ENCODE data around the gene SRPRB. TPM values are rescaled to one million over a fixed set of nuclear protein-coding genes. Genes with fewer than 3 reads are reported as not detected.

Gene SRPRB
- total RNA-seq, 1 experiment from 2014 or later, result 73.5 TPM

DNA sequence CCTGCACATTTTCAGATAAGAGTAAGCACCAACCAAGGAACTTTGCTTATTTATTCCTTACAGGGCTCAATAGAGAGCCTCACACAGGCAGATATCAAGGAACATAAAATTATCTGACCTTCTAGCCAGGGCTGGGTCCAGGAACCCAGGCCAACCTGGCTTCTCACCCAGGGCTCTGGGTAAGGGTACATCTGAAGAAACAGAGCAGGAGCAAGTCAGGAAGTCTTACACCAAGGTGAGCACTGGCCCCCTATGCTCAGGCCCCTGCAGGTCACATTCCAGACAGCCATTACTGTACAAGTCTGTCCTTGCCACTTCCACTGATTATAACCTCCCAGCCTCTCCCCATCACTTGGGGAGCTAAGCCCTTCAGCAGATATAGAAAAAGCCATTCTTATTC lies 40.4 kb upstream of the SRPRB start:
- TF ChIP-seq, protein P1, sequence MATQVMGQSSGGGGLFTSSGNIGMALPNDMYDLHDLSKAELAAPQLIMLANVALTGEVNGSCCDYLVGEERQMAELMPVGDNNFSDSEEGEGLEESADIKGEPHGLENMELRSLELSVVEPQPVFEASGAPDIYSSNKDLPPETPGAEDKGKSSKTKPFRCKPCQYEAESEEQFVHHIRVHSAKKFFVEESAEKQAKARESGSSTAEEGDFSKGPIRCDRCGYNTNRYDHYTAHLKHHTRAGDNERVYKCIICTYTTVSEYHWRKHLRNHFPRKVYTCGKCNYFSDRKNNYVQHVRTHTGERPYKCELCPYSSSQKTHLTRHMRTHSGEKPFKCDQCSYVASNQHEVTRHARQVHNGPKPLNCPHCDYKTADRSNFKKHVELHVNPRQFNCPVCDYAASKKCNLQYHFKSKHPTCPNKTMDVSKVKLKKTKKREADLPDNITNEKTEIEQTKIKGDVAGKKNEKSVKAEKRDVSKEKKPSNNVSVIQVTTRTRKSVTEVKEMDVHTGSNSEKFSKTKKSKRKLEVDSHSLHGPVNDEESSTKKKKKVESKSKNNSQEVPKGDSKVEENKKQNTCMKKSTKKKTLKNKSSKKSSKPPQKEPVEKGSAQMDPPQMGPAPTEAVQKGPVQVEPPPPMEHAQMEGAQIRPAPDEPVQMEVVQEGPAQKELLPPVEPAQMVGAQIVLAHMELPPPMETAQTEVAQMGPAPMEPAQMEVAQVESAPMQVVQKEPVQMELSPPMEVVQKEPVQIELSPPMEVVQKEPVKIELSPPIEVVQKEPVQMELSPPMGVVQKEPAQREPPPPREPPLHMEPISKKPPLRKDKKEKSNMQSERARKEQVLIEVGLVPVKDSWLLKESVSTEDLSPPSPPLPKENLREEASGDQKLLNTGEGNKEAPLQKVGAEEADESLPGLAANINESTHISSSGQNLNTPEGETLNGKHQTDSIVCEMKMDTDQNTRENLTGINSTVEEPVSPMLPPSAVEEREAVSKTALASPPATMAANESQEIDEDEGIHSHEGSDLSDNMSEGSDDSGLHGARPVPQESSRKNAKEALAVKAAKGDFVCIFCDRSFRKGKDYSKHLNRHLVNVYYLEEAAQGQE (IDR thresholded peaks at IDR 0.05; ENCODE audit: insufficient read depth in 1 of 2, low read depth in 2 of 2, low read length in 1 of 2), result no peak
- TF ChIP-seq, protein P2, sequence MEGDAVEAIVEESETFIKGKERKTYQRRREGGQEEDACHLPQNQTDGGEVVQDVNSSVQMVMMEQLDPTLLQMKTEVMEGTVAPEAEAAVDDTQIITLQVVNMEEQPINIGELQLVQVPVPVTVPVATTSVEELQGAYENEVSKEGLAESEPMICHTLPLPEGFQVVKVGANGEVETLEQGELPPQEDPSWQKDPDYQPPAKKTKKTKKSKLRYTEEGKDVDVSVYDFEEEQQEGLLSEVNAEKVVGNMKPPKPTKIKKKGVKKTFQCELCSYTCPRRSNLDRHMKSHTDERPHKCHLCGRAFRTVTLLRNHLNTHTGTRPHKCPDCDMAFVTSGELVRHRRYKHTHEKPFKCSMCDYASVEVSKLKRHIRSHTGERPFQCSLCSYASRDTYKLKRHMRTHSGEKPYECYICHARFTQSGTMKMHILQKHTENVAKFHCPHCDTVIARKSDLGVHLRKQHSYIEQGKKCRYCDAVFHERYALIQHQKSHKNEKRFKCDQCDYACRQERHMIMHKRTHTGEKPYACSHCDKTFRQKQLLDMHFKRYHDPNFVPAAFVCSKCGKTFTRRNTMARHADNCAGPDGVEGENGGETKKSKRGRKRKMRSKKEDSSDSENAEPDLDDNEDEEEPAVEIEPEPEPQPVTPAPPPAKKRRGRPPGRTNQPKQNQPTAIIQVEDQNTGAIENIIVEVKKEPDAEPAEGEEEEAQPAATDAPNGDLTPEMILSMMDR (IDR thresholded peaks at IDR 0.05), result no peak
- TF ChIP-seq TCF7L2 (IDR thresholded peaks at IDR 0.05; ENCODE audit: low read depth, low read length), result no peak
- Histone ChIP-seq H3K27ac (ENCODE audit: low read length) (no peak overlapping the region), H3K36me3 (ENCODE audit: control insufficient read depth, insufficient read depth, low read length) (no peaks in the 10 kb centered on the region), H3K4me3 (ENCODE audit: low read depth in 2 of 2, low read length in 2 of 2) (no peak overlapping the region), H3K27me3 (ENCODE audit: control insufficient read depth, insufficient read depth, low read length) (peaks cover 8% of the 10 kb centered on the region), H3K9me3 (ENCODE audit: control insufficient read depth, insufficient read depth, low read depth, low read length) (no peaks in the 10 kb centered on the region), H3K4me1 (ENCODE audit: control insufficient read depth, insufficient read depth, low read length) (no peaks in the 10 kb centered on the region)
- ChIA-PET CTCF (no interaction called here), POLR2A (no interaction called here)
- ATAC-seq (no peak), DNase-seq (ENCODE audit: low read depth, low spot score) (no peak)
- in situ Hi-C loops (cut with HindIII; ENCODE audit: low pct_unique_long_range_greater_than_20kb, low sequenced_read_pairs) (no loop called here), intact Hi-C loops (cut with micrococcal nuclease; ENCODE audit: unreplicated experiment) (no loop called here)
- BruUV-seq (replicated peaks), result no TSS peak

DNA sequence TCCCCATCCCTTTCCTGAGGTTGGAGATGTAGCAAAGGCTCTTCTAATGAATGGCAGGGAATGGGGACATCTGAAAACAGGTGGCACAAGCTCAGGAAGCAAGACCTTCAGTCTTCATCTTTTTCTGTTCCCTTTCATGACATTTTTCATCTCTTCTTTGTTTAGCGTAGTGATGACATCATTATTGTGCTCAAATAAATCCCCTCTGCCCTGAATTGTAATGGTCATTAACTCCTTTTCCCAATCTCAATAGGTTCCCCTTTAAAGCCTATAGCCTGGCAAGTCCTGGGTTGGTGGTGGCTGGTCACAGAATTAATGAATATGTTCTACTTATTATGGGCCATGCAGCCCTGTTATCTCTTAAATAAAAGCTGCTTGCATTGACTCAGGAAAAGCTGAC lies 38.0 kb upstream of the SRPRB start:
- ATAC-seq (no peak; the same call in 1 of the 2 replicates), DNase-seq (ENCODE audit: low read depth, low spot score) (no peak)
- Histone ChIP-seq H3K4me1 (ENCODE audit: control insufficient read depth, insufficient read depth, low read length) (no peaks in the 10 kb centered on the region), H3K27ac (ENCODE audit: low read length) (no peak overlapping the region), H3K36me3 (ENCODE audit: control insufficient read depth, insufficient read depth, low read length) (no peaks in the 10 kb centered on the region), H3K9me3 (ENCODE audit: control insufficient read depth, insufficient read depth, low read depth, low read length) (no peaks in the 10 kb centered on the region), H3K4me3 (ENCODE audit: low read depth in 2 of 2, low read length in 2 of 2) (no peak overlapping the region), H3K27me3 (ENCODE audit: control insufficient read depth, insufficient read depth, low read length) (peaks cover 3% of the 10 kb centered on the region)
- POLR2A ChIA-PET, result no interaction called here
- in situ Hi-C loops (cut with HindIII; ENCODE audit: low pct_unique_long_range_greater_than_20kb, low sequenced_read_pairs), result no loop called here
- BruUV-seq (replicated peaks), result no TSS peak
- TF ChIP-seq POLR2AphosphoS5 (IDR thresholded peaks at IDR 0.05; ENCODE audit: low read depth, low read length) (no peak), SIN3A (IDR thresholded peaks at IDR 0.05; ENCODE audit: borderline replicate concordance, insufficient read depth, low read depth, low read length) (no peak), TCF7L2 (IDR thresholded peaks at IDR 0.05; ENCODE audit: low read depth, low read length) (no peak)
- TF ChIP-seq, protein P2 (IDR thresholded peaks at IDR 0.05), result no peak
- TF ChIP-seq, protein P1 (IDR thresholded peaks at IDR 0.05; ENCODE audit: insufficient read depth in 1 of 2, low read depth in 2 of 2, low read length in 1 of 2), result no peak
- intact Hi-C loops (cut with micrococcal nuclease; ENCODE audit: unreplicated experiment), result no loop called here
- CTCF ChIA-PET, result no interaction called here

Data from Panc1 (cell line).